Glomerular visceral epithelial cell (primary cell): Measurements from ENCODE around the gene RASAL2.
"Not testable (repeated sequence)": the region's sequence is repeated elsewhere in the genome, so short reads cannot be mapped to it uniquely, and the experiment has no call there.

ENCODE experiments used
- DNase-seq: peaks from one replicate; pipeline ENCODE4 v3.0.0-alpha.2; 2016; ENCODE audit errors: extremely low spot score

RASAL2 gene

GRCh38 chr1:178344513-178345091 is 250.7 kb downstream of the RASAL2 start:
- peak; percentile 77 for DNase-seq

GRCh38 chr1:178345238-178345637 is 251.3 kb downstream of the RASAL2 start:
- DNase-seq: no peak

DNA sequence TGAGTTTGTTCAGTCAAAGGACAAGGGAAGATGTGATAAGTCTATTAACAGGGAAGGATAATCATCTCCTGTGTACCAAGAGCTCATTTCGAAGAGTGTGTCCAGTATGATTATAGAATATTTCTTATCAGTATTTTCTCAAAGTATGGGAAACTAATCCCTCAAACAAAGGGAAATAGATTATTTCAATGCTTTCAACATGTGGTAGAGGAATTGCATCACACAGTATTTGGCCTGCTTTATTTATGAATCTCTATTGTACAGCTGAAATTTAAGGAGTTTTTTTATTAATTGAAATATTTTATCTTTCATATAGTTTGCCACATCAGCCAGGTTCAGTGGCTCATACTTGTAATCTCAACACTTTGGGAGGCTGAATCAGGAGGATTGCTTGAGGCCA is 251.9 kb downstream of the RASAL2 start:
- no peak for DNase-seq

DNA sequence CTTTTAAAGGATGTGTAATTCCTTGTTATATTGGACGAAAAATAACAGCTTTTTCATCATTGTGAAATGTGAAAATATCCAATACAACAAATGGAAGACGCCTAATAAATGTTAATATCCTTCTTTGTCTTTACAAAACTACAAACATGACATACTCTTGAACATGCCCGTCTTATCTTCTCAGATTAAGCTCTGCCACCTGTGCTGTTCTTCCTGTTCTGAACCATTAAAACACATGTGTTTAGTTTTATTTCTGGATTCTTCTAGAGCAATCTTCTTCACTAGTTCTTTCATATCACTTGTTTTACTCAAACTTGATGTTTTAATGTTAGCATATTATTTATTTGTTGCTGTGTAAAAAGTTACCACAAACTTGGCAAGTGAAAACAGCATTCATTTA is 255.9 kb downstream of the RASAL2 start:
- no peak for DNase-seq

DNA sequence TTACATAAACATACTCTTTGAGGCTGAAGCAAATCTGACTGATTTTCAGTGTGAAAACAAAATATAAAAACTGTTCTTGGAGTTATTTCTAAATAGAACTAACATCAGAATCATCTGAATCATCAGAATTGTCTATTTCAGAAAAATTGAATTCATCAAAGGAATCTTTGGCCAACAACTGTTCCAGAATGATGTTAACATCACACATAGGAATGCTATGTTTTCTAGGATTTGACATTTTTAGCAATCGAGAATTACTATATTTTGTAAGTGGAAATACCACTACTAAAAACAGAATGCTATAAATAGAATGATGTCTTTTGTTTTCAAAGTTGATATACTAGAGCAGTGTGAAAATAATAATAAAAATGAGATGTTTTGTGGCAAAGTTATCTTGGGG is 258.0 kb downstream of the RASAL2 start:
- not testable (repeated sequence) for DNase-seq

DNA sequence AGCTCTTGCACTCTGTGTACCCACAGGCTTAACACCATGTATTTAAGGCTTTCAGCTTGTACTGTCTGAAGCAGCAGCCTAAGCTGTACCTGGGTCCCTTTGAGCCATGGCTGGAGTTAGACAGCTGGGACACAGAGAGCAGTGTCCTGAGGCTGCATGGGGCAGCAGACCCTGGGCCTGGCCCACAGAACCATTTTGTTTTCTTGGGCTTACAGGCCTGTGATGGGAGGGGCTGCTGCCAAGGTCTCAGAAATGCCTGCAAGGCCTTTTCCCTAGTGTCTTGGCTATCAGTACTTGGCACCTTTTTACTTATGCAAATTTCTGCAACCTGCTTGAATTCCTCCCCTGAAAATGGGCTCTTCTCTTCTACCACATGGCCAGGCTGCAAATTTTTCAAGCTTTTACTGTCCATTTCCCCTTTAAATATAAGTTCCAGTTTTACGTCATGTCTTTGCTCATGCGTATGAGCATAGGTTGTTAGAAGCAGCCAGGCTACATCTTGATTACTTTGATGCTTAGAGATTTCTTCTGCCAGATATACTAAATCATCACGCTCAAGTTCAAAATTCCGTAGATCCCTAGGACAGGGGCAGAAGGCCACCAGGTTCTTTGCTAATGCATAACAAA is 259.0 kb downstream of the RASAL2 start:
- DNase-seq: no peak

- no peak for DNase-seq
Observed at GRCh38 chr1:178353524-178353923, 259.6 kb downstream of the RASAL2 start.

DNA sequence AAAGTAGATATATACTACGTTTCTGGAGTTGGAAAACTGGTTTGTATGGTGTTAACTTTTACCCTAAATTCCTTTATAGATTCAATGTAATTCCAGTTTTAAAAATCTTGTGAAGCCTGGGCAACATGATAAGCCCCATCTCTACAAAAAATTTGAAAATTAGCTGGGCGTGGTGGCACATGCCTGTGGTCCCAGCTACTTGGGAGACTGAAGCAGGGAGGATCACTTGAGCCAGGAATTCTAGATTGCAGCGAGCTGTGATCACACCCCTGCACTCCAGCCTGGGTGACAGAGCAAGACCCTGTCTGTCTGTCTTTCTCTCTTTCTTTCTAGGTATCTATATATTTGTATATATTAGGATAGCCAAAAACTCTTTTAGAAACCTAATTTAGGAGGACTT is 260.9 kb downstream of the RASAL2 start:
- DNase-seq: no peak

DNA sequence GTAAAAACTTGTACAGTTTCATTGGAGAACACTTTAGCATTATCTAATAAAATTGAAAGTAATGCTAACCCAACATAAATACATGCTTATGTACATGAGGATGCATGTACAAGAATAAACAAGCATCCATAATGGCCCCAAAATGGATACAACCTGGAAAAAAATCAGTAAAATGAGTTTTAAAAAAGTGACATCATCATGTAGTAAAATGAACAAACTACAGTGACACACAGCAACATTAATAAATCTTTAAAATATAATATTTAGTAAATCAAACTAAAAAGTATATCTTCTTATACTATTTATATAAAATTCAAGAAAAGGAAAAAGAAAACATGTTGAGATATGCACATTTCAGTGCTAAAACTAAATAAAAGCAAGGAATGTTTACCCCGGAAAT is 262.4 kb downstream of the RASAL2 start:
- no peak for DNase-seq

GRCh38 chr1:178358456-178358855 is 264.6 kb downstream of the RASAL2 start:
- no peak for DNase-seq

DNA sequence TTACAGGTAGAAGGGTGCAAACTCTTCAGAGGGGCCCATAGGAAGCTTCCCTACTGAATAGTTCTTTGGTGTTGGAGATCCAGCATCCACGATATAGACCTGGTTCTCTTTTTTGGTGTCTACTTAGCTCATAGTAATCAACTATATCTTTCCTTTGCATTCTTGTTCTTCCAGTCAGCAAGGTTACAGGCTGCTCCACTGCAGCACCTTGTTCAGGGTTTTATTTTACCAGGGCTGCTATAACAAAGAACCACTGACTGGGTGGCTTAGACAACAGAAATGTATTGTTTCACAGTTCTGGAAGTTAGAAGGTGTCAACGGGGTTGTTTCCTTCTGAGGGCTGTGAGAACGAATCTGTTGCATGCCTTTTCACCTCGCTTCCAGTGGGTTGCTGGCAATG is 266.5 kb downstream of the RASAL2 start:
- no peak for DNase-seq

- DNase-seq: no peak
Observed at GRCh38 chr1:178361847-178362246, 267.9 kb downstream of the RASAL2 start.

GRCh38 chr1:178362747-178363146 is 268.8 kb downstream of the RASAL2 start:
- no peak for DNase-seq

- no peak for DNase-seq
Observed at GRCh38 chr1:178364782-178365181, 270.9 kb downstream of the RASAL2 start.

GRCh38 chr1:178367151-178367550 is 273.2 kb downstream of the RASAL2 start:
- DNase-seq: no peak

- DNase-seq: no peak
Observed at GRCh38 chr1:178368208-178368607, 274.3 kb downstream of the RASAL2 start.

GRCh38 chr1:178371235-178371634 is 277.3 kb downstream of the RASAL2 start:
- DNase-seq: peak; percentile 12

GRCh38 chr1:178371933-178372388 is 278.1 kb downstream of the RASAL2 start:
- DNase-seq: no peak

- no peak for DNase-seq
Observed at GRCh38 chr1:178374016-178374415, 280.1 kb downstream of the RASAL2 start.

DNA sequence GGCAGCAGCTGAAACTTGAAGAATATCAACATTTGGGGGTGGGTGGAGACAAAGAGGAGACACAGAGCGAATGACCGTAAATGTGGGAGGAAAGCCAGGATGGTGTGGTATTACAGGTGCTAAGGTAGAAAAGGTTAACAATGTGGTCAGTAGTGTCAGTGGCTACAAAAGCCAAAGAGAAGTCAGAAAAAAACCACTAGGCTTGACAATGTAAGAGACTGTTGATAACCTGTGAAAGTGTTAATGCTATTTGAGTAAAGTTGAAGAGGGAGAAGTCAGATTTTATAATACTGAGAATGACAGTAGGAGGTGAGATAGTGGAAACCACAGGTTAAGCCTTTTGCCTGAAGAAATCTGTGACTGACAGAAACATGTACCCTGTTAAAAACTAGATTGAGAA is 282.1 kb downstream of the RASAL2 start:
- no peak for DNase-seq

GRCh38 chr1:178379807-178380206 is 285.9 kb downstream of the RASAL2 start:
- DNase-seq: no peak

DNA sequence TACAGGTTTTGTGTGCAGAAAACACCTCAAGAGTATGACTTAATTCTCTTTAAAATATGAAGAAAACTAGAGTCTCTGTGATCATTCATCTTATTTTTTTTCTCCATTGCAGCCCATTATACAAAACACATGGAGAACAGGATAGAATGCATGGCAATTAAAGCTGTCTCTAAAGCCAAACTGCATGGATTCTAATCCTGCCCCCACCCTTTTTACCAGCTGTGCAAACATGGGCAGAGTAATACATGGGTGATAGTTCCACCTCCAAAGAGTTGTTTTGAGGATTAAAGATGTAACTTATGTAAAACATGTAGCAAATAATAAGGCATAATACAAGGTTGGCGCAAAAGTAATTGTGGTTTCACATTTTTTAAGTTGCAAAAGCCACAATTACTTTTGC is 288.5 kb downstream of the RASAL2 start:
- DNase-seq: no peak

- DNase-seq: no peak
Observed at GRCh38 chr1:178385662-178386061, 291.8 kb downstream of the RASAL2 start.
